MM.1S (cell line): Measurements from ENCODE around the gene OXT.

ENCODE experiments used
- EZH2 ChIP-seq: fragments of 300-600 bp; sonication (generic); optimal IDR thresholded peaks from 2 replicates; pipeline ENCODE3; 2017; ENCODE audit warnings: low read depth, mild to moderate bottlenecking, antibody characterized with exemption, low read length, mixed read lengths
- EZH2phosphoT487 ChIP-seq: fragments of 300-600 bp; sonication (generic); IDR thresholded peaks from 2 replicates; pipeline ENCODE4 v1.6.1; 2018; ENCODE audit warnings: antibody characterized with exemption, low read length
- TF ChIP-seq, protein P1 (sequence below): fragments of 300-600 bp; sonication (generic); IDR thresholded peaks from 2 replicates; pipeline ENCODE4 v1.5.1; 2016; ENCODE audit warnings: antibody characterized with exemption, low read length, mixed read lengths

DNA sequence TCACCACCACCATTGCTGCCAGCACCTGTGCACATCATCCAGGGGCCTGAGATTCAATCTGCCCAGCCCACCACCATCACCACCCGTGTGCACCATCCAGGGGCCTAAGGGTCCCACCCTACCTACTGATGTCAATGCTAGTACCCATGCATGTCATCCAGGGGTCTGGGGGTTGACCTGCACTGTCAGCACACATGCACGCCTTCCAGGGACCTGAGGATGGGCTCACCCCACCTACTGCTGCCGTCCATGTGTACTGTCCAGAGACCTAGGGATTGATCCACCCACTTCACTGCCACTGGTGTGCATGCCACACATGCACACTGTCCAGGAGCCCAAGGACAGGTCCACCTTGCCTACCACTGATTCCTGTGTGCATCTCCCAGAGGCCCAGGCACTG, 11.9 kb upstream of the OXT start:
- TF ChIP-seq, protein P1, sequence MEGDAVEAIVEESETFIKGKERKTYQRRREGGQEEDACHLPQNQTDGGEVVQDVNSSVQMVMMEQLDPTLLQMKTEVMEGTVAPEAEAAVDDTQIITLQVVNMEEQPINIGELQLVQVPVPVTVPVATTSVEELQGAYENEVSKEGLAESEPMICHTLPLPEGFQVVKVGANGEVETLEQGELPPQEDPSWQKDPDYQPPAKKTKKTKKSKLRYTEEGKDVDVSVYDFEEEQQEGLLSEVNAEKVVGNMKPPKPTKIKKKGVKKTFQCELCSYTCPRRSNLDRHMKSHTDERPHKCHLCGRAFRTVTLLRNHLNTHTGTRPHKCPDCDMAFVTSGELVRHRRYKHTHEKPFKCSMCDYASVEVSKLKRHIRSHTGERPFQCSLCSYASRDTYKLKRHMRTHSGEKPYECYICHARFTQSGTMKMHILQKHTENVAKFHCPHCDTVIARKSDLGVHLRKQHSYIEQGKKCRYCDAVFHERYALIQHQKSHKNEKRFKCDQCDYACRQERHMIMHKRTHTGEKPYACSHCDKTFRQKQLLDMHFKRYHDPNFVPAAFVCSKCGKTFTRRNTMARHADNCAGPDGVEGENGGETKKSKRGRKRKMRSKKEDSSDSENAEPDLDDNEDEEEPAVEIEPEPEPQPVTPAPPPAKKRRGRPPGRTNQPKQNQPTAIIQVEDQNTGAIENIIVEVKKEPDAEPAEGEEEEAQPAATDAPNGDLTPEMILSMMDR, result no peak
- TF ChIP-seq EZH2 (no peak), EZH2phosphoT487 (no peak)
